ENCODE results near the gene GALK2. TPM values are rescaled to one million over a fixed set of nuclear protein-coding genes. Genes with fewer than 3 reads are reported as not detected.

The GALK2 gene
- total RNA-seq, 1 experiment from 2014 or later: 29.0 TPM

- no peaks in the 10 kb centered on the region for H4K20me1 ChIP-seq (ENCODE audit: insufficient read depth)
- H3F3A ChIP-seq (ENCODE audit: insufficient read depth, low read depth): no peaks in the 10 kb centered on the region
- H3K4me1 ChIP-seq (replicated peaks; ENCODE audit: insufficient read depth): no peaks in the 10 kb centered on the region
- no peaks in the 10 kb centered on the region for H3K27me3 ChIP-seq (ENCODE audit: insufficient read depth, low read depth)
- H3K79me2 ChIP-seq (ENCODE audit: low read depth): no peaks in the 10 kb centered on the region
- H3K4me3 ChIP-seq: no peak overlapping the region
- CTCF ChIA-PET: no interaction called here
- intact Hi-C loops (cut with micrococcal nuclease; ENCODE audit: unreplicated experiment): no loop called here
- no peaks in the 10 kb centered on the region for H3K9me2 ChIP-seq (ENCODE audit: insufficient read depth)
- H3K9me3 ChIP-seq (ENCODE audit: insufficient read depth, low read depth): no peaks in the 10 kb centered on the region
- BruUV-seq (replicated peaks): no TSS peak
- TF ChIP-seq EZH2 (IDR thresholded peaks at IDR 0.05; ENCODE audit: low read depth) (no peak), CTCF (conservative IDR thresholded peaks at IDR 0.05) (no peak)
- H3K27ac ChIP-seq: no peak overlapping the region
- POLR2A ChIA-PET (ENCODE audit: unreplicated experiment): no interaction called here
- no peak for DNase-seq
- H3K4me2 ChIP-seq: no peak overlapping the region
- H2AFZ ChIP-seq: no peak overlapping the region
- H3K36me3 ChIP-seq (ENCODE audit: low read depth): no peaks in the 10 kb centered on the region
Observed at GRCh38 chr15:49315391-49315823, 145.4 kb downstream of the GALK2 start.

- ChIA-PET CTCF (no interaction called here), POLR2A (ENCODE audit: unreplicated experiment) (no interaction called here)
- BruUV-seq (replicated peaks): no TSS peak
- no peak overlapping the region for H2AFZ ChIP-seq
- no peak overlapping the region for H3K4me3 ChIP-seq
- intact Hi-C loops (cut with micrococcal nuclease; ENCODE audit: unreplicated experiment): no loop called here
- H3K4me2 ChIP-seq: no peak overlapping the region
- H3F3A ChIP-seq (ENCODE audit: insufficient read depth, low read depth): no peaks in the 10 kb centered on the region
- TF ChIP-seq EZH2 (IDR thresholded peaks at IDR 0.05; ENCODE audit: low read depth): no peak
- no peak for TF ChIP-seq CTCF (conservative IDR thresholded peaks at IDR 0.05)
- no peaks in the 10 kb centered on the region for H3K27me3 ChIP-seq (ENCODE audit: insufficient read depth, low read depth)
- H3K9me2 ChIP-seq (ENCODE audit: insufficient read depth): no peaks in the 10 kb centered on the region
- DNase-seq: no peak
- H3K79me2 ChIP-seq (ENCODE audit: low read depth): no peaks in the 10 kb centered on the region
- H3K9me3 ChIP-seq (ENCODE audit: insufficient read depth, low read depth): no peaks in the 10 kb centered on the region
- H3K4me1 ChIP-seq (replicated peaks; ENCODE audit: insufficient read depth): no peaks in the 10 kb centered on the region
- H3K27ac ChIP-seq: no peak overlapping the region
- no peaks in the 10 kb centered on the region for H4K20me1 ChIP-seq (ENCODE audit: insufficient read depth)
- H3K36me3 ChIP-seq (ENCODE audit: low read depth): no peaks in the 10 kb centered on the region
Observed at GRCh38 chr15:49320351-49320750, 150.3 kb downstream of the GALK2 start.

- no peak for DNase-seq
- Histone ChIP-seq H2AFZ (no peak overlapping the region), H3K9me2 (ENCODE audit: insufficient read depth) (no peaks in the 10 kb centered on the region), H3K4me2 (no peak overlapping the region), H3F3A (ENCODE audit: insufficient read depth, low read depth) (no peaks in the 10 kb centered on the region), H3K9me3 (ENCODE audit: insufficient read depth, low read depth) (no peaks in the 10 kb centered on the region), H3K27me3 (ENCODE audit: insufficient read depth, low read depth) (no peaks in the 10 kb centered on the region), H4K20me1 (ENCODE audit: insufficient read depth) (no peaks in the 10 kb centered on the region), H3K4me1 (replicated peaks; ENCODE audit: insufficient read depth) (no peaks in the 10 kb centered on the region), H3K27ac (no peak overlapping the region), H3K4me3 (no peak overlapping the region), H3K36me3 (ENCODE audit: low read depth) (no peaks in the 10 kb centered on the region), H3K79me2 (ENCODE audit: low read depth) (no peaks in the 10 kb centered on the region)
- no TSS peak for BruUV-seq (replicated peaks)
- ChIA-PET POLR2A (ENCODE audit: unreplicated experiment) (no interaction called here), CTCF (no interaction called here)
- TF ChIP-seq EZH2 (IDR thresholded peaks at IDR 0.05; ENCODE audit: low read depth) (no peak), CTCF (conservative IDR thresholded peaks at IDR 0.05) (no peak)
- intact Hi-C loops (cut with micrococcal nuclease; ENCODE audit: unreplicated experiment): no loop called here
Observed at GRCh38 chr15:49323207-49323606, 153.2 kb downstream of the GALK2 start.
